Breast epithelium (tissue), 4 donors: Measurements from ENCODE around the gene ZMYND8. TPM values are rescaled to one million over a fixed set of nuclear protein-coding genes. Genes with fewer than 3 reads are reported as not detected.

Experiments
- DNase-seq, 2 donors: peaks; one replicate each; pipeline ENCODE4 v3.0.0-alpha.2; 2019; ENCODE audit warnings: low spot score in 2 of 2
- H3K27ac ChIP-seq, 2 donors: fragments of 200-600 bp; sonication (generic) in 1 of 2; one replicate each; pipeline ENCODE4 v1.5.1; 2016 to 2019; ENCODE audit warnings: mild to moderate bottlenecking in 1 of 2
- H3K27me3 ChIP-seq, 2 donors: fragments of 200-600 bp; sonication (generic) in 1 of 2; one replicate each; pipeline versions ENCODE4 v1.5.1 to v1.6.0; 2017 to 2019; ENCODE audit warnings: control low read depth in 1 of 2, mild to moderate bottlenecking in 1 of 2
- H3K36me3 ChIP-seq: fragments of 200-600 bp; one replicate; pipeline ENCODE4 v1.5.1; 2019
- H3K4me1 ChIP-seq, 2 donors: fragments of 200-600 bp; sonication (generic); one replicate each; pipeline ENCODE4 v1.5.1; 2016 to 2019; ENCODE audit warnings: control low read depth in 1 of 2
- H3K4me3 ChIP-seq, 3 donors: fragments of 200-600 bp; sonication (generic); 1 replicate in 2 of 3; 2 replicates in 1 of 3; pipeline ENCODE4 v1.5.1; 2016 to 2019; ENCODE audit warnings: mild to moderate bottlenecking in 3 of 3, moderate library complexity in 2 of 3
- H3K9me3 ChIP-seq, 2 donors: fragments of 200-600 bp; sonication (generic) in 1 of 2; one replicate each; pipeline ENCODE4 v1.5.1; 2016 to 2019; ENCODE audit warnings: control low read depth in 1 of 2
- CTCF ChIP-seq, 3 donors: fragments of 450-650 bp; IDR thresholded peaks; one replicate each; pipeline ENCODE4 v1.5.1; 2016 to 2017; ENCODE audit warnings: antibody characterized with exemption in 3 of 3, mild to moderate bottlenecking in 3 of 3, moderate library complexity in 3 of 3
- POLR2A ChIP-seq: fragments of 450-650 bp; IDR thresholded peaks from one replicate; pipeline ENCODE4 v1.6.1; 2016; ENCODE audit warnings: antibody characterized with exemption, mild to moderate bottlenecking, moderate library complexity
- POLR2AphosphoS5 ChIP-seq, 3 donors: sonication (generic); formaldehyde crosslinking; IDR thresholded peaks; one replicate each; pipeline ENCODE4 v1.6.1; 2017; ENCODE audit warnings: antibody characterized with exemption in 3 of 3
- intact Hi-C: fragments of 100-400 bp; cut with DNase I; formaldehyde crosslinking; loops from one replicate; pipeline ENCODE4 v1.15.1; 2023; ENCODE audit warnings: low total_unique reads
- total RNA-seq, 3 donors: library from RNA; depleted of rRNA; stranded (reverse); fragments of >200 nt; gene quantifications; one replicate each; pipeline ENCODE4 v1.1.0, GENCODE V29; 2016

The ZMYND8 gene
- total RNA-seq, 3 donors from 2014 or later, result 40.6 to 47.7 (median 41.4) TPM

GRCh38 chr20:47318027-47318585 is 38.4 kb downstream of the ZMYND8 start:
- Histone ChIP-seq H3K27me3 (no peaks in the 10 kb centered on the region), H3K9me3 (no peaks in the 10 kb centered on the region), H3K4me1 (peaks cover 29 to 54% of the 10 kb centered on the region in 2 donors), H3K36me3 (no peaks in the 10 kb centered on the region), H3K27ac (peak overlapping the region; percentile 99 to 100), H3K4me3 (peak overlapping the region; percentile 19 to 57 (median 33))
- TF ChIP-seq POLR2A (no peak), POLR2AphosphoS5 (IDR thresholded peaks at IDR 0.05) (no peak), CTCF (IDR thresholded peaks at IDR 0.05) (no peak)
- intact Hi-C loops, result loop anchor here (5.0 kb wide), 1 partner anchor 39 kb away; the partner anchor contains the start of gene ZMYND8
- no peak for DNase-seq

- Histone ChIP-seq H3K4me1 (peaks cover 29 to 54% of the 10 kb centered on the region in 2 donors), H3K4me3 (peak overlapping the region in 2 of 3 donors; percentile 33 to 57), H3K27ac (peak overlapping the region; percentile 99 to 100), H3K36me3 (no peaks in the 10 kb centered on the region), H3K9me3 (no peaks in the 10 kb centered on the region), H3K27me3 (no peaks in the 10 kb centered on the region)
- TF ChIP-seq POLR2AphosphoS5 (IDR thresholded peaks at IDR 0.05), result peak; percentile 85 to 97 (median 96)
- no peak for TF ChIP-seq POLR2A
- TF ChIP-seq CTCF (IDR thresholded peaks at IDR 0.05), result peak in 1 of 3 donors; percentile 24
- peak; percentile 65 to 89 for DNase-seq
- intact Hi-C loops, result loop anchor here (5.0 kb wide), 1 partner anchor 40 kb away; the partner anchor contains the start of gene ZMYND8
Observed at GRCh38 chr20:47317127-47317895, 39.2 kb downstream of the ZMYND8 start.

DNA sequence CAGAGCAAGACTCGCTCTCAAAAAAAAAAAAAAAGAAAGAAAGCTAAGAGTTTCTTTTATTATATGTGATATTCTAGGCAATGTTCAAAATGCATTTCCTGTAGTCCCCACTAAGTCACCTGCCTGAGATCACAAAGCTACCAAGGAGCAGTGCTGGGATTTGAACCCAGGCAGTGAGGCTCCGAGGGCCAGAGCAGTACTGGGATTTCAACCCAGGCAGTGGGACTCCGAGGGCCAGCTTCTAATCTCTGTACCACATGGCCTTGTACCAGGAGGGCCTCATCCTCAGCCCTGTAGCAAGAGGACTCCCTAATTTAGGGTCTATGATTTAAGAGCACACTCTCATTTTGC is 39.7 kb downstream of the ZMYND8 start:
- DNase-seq, result no peak
- TF ChIP-seq CTCF (IDR thresholded peaks at IDR 0.05) (no peak), POLR2AphosphoS5 (IDR thresholded peaks at IDR 0.05) (no peak), POLR2A (no peak)
- H3K4me1 ChIP-seq, result peaks cover 29 to 54% of the 10 kb centered on the region in 2 donors
- no peaks in the 10 kb centered on the region for H3K36me3 ChIP-seq
- no peaks in the 10 kb centered on the region for H3K27me3 ChIP-seq
- intact Hi-C loops, result loop anchor here (5.0 kb wide), 1 partner anchor 41 kb away; the partner anchor contains the start of gene ZMYND8
- H3K27ac ChIP-seq, result peak overlapping the region; percentile 99 to 100
- H3K4me3 ChIP-seq, result no peak overlapping the region
- H3K9me3 ChIP-seq, result no peaks in the 10 kb centered on the region

GRCh38 chr20:47315339-47316056 is 41.0 kb downstream of the ZMYND8 start:
- no peak overlapping the region for H3K4me3 ChIP-seq
- peak overlapping the region; percentile 99 to 100 for H3K27ac ChIP-seq
- H3K36me3 ChIP-seq, result no peaks in the 10 kb centered on the region
- intact Hi-C loops, result loop anchor here (5.0 kb wide), 1 partner anchor 42 kb away; the partner anchor contains the start of gene ZMYND8
- no peaks in the 10 kb centered on the region for H3K9me3 ChIP-seq
- H3K27me3 ChIP-seq, result no peaks in the 10 kb centered on the region
- no peak for DNase-seq
- TF ChIP-seq POLR2A, result no peak
- H3K4me1 ChIP-seq, result peaks cover 24 to 45% of the 10 kb centered on the region in 2 donors

GRCh38 chr20:47314647-47315338 is 41.7 kb downstream of the ZMYND8 start:
- intact Hi-C loops, result loop anchor here (5.0 kb wide), 2 partner anchors 43 to 53 kb away; partner anchors contain the start of gene ZMYND8

More at GRCh38 chr20:47314647-47315338, 41.7 kb downstream of the ZMYND8 start:
- TF ChIP-seq CTCF (IDR thresholded peaks at IDR 0.05), result no peak
- no peak for TF ChIP-seq POLR2AphosphoS5 (IDR thresholded peaks at IDR 0.05)
- no peak for TF ChIP-seq POLR2A
- Histone ChIP-seq H3K36me3 (no peaks in the 10 kb centered on the region), H3K27me3 (no peaks in the 10 kb centered on the region), H3K4me3 (no peak overlapping the region), H3K9me3 (no peaks in the 10 kb centered on the region), H3K27ac (peak overlapping the region; percentile 99 to 100), H3K4me1 (peaks cover 18 to 40% of the 10 kb centered on the region in 2 donors)
- DNase-seq, result no peak
